ENCODE data around the gene KMT2E.

Gene KMT2E

GRCh38 chr7:105102557-105103352, 88.8 kb downstream of the KMT2E start:
- peaks cover 92% of the 10 kb centered on the region for H3K36me3 ChIP-seq (ENCODE audit: low read depth)
- no peak for ATAC-seq (ENCODE audit: low read depth)
- DNase-seq (ENCODE audit: low spot score): no peak
- TF ChIP-seq CTCF (IDR thresholded peaks at IDR 0.05; ENCODE audit: poor library complexity, severe bottlenecking): no peak
- H3K27me3 ChIP-seq (ENCODE audit: insufficient read depth, poor library complexity, severe bottlenecking): no peaks in the 10 kb centered on the region
- H3K9me3 ChIP-seq (ENCODE audit: severe bottlenecking): no peaks in the 10 kb centered on the region
- peaks cover 16% of the 10 kb centered on the region for H3K4me1 ChIP-seq (ENCODE audit: insufficient read depth, poor library complexity, severe bottlenecking)
- no peak overlapping the region for H3K27ac ChIP-seq (ENCODE audit: poor library complexity, severe bottlenecking)
- no peak overlapping the region for H3K4me3 ChIP-seq (ENCODE audit: severe bottlenecking)

- ATAC-seq (ENCODE audit: low read depth): no peak
- H3K27ac ChIP-seq (ENCODE audit: poor library complexity, severe bottlenecking): no peak overlapping the region
- DNase-seq (ENCODE audit: low spot score): no peak
- no peak for TF ChIP-seq CTCF (IDR thresholded peaks at IDR 0.05; ENCODE audit: poor library complexity, severe bottlenecking)
- H3K4me1 ChIP-seq (ENCODE audit: insufficient read depth, poor library complexity, severe bottlenecking): no peaks in the 10 kb centered on the region
- H3K9me3 ChIP-seq (ENCODE audit: severe bottlenecking): no peaks in the 10 kb centered on the region
- H3K36me3 ChIP-seq (ENCODE audit: low read depth): peaks cover 100% of the 10 kb centered on the region
- no peaks in the 10 kb centered on the region for H3K27me3 ChIP-seq (ENCODE audit: insufficient read depth, poor library complexity, severe bottlenecking)
- no peak overlapping the region for H3K4me3 ChIP-seq (ENCODE audit: severe bottlenecking)
These were observed 91.6 kb downstream of the KMT2E start for GRCh38 chr7:105105579-105105978.

GRCh38 chr7:105106473-105106872, 92.5 kb downstream of the KMT2E start:
- Histone ChIP-seq H3K27me3 (ENCODE audit: insufficient read depth, poor library complexity, severe bottlenecking) (no peaks in the 10 kb centered on the region), H3K4me3 (ENCODE audit: severe bottlenecking) (no peak overlapping the region), H3K9me3 (ENCODE audit: severe bottlenecking) (no peaks in the 10 kb centered on the region), H3K4me1 (ENCODE audit: insufficient read depth, poor library complexity, severe bottlenecking) (no peaks in the 10 kb centered on the region), H3K27ac (ENCODE audit: poor library complexity, severe bottlenecking) (no peak overlapping the region), H3K36me3 (ENCODE audit: low read depth) (peaks cover 100% of the 10 kb centered on the region)
- DNase-seq (ENCODE audit: low spot score) (no peak), ATAC-seq (ENCODE audit: low read depth) (no peak; the same call in 2 of the 3 replicates)
- TF ChIP-seq CTCF (IDR thresholded peaks at IDR 0.05; ENCODE audit: poor library complexity, severe bottlenecking): no peak

- H3K9me3 ChIP-seq (ENCODE audit: severe bottlenecking): no peaks in the 10 kb centered on the region
- H3K27ac ChIP-seq (ENCODE audit: poor library complexity, severe bottlenecking): no peak overlapping the region
- H3K36me3 ChIP-seq (ENCODE audit: low read depth): peaks cover 98% of the 10 kb centered on the region
- TF ChIP-seq CTCF (IDR thresholded peaks at IDR 0.05; ENCODE audit: poor library complexity, severe bottlenecking): no peak
- H3K4me1 ChIP-seq (ENCODE audit: insufficient read depth, poor library complexity, severe bottlenecking): no peaks in the 10 kb centered on the region
- no peaks in the 10 kb centered on the region for H3K27me3 ChIP-seq (ENCODE audit: insufficient read depth, poor library complexity, severe bottlenecking)
- no peak for ATAC-seq (ENCODE audit: low read depth)
- DNase-seq (ENCODE audit: low spot score): no peak
- H3K4me3 ChIP-seq (ENCODE audit: severe bottlenecking): no peak overlapping the region
These were observed 93.5 kb downstream of the KMT2E start for GRCh38 chr7:105107458-105107857.
